ENCODE measurements around the gene EEF2K. TPM values are rescaled to one million over a fixed set of nuclear protein-coding genes. Genes with fewer than 3 reads are reported as not detected.

EEF2K gene
- total and polyA plus RNA-seq, 2 of the 13 experiments (the other 11 are each of a cell fraction or from before 2014, with no cell fraction given) = 22.0 to 23.8 TPM

- TF ChIP-seq, protein P1, sequence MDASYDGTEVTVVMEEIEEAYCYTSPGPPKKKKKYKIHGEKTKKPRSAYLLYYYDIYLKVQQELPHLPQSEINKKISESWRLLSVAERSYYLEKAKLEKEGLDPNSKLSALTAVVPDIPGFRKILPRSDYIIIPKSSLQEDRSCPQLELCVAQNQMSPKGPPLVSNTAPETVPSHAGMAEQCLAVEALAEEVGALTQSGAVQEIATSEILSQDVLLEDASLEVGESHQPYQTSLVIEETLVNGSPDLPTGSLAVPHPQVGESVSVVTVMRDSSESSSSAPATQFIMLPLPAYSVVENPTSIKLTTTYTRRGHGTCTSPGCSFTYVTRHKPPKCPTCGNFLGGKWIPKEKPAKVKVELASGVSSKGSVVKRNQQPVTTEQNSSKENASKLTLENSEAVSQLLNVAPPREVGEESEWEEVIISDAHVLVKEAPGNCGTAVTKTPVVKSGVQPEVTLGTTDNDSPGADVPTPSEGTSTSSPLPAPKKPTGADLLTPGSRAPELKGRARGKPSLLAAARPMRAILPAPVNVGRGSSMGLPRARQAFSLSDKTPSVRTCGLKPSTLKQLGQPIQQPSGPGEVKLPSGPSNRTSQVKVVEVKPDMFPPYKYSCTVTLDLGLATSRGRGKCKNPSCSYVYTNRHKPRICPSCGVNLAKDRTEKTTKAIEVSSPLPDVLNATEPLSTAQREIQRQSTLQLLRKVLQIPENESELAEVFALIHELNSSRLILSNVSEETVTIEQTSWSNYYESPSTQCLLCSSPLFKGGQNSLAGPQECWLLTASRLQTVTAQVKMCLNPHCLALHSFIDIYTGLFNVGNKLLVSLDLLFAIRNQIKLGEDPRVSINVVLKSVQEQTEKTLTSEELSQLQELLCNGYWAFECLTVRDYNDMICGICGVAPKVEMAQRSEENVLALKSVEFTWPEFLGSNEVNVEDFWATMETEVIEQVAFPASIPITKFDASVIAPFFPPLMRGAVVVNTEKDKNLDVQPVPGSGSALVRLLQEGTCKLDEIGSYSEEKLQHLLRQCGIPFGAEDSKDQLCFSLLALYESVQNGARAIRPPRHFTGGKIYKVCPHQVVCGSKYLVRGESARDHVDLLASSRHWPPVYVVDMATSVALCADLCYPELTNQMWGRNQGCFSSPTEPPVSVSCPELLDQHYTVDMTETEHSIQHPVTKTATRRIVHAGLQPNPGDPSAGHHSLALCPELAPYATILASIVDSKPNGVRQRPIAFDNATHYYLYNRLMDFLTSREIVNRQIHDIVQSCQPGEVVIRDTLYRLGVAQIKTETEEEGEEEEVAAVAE (CRISPR knock-in tag; IDR thresholded peaks at IDR 0.05; ENCODE audit: borderline replicate concordance) = peak; percentile 58
- TF ChIP-seq NFE2L2 (IDR thresholded peaks at IDR 0.05; ENCODE audit: low read length) = no peak
- no peak for TF ChIP-seq MED13 (CRISPR knock-in tag; IDR thresholded peaks at IDR 0.05)
- TF ChIP-seq HNRNPUL1 (IDR thresholded peaks at IDR 0.05; ENCODE audit: low read depth, low read length) = no peak
- no peak for TF ChIP-seq NBN (conservative IDR thresholded peaks at IDR 0.05)
- TF ChIP-seq HOXD1 (CRISPR knock-in tag; IDR thresholded peaks at IDR 0.05) = peak; percentile 54; the same call in 1 of the 2 replicates
- TF ChIP-seq THAP8 (CRISPR knock-in tag; IDR thresholded peaks at IDR 0.05; ENCODE audit: borderline replicate concordance) = no peak
- TF ChIP-seq KLF13 (CRISPR knock-in tag; IDR thresholded peaks at IDR 0.05) = peak; percentile 9; the same call in 1 of the 2 replicates
- TF ChIP-seq KLF6 (CRISPR knock-in tag; IDR thresholded peaks at IDR 0.05) = peak; percentile 10
- TF ChIP-seq NRL (CRISPR knock-in tag; IDR thresholded peaks at IDR 0.05; ENCODE audit: borderline replicate concordance) = 0 out of 2 replicates have a peak, but pooled peaks have one; percentile 64
- TF ChIP-seq ZNF670 (CRISPR knock-in tag; IDR thresholded peaks at IDR 0.05; ENCODE audit: borderline replicate concordance) = no peak
- TF ChIP-seq TOE1 (CRISPR knock-in tag; IDR thresholded peaks at IDR 0.05) = peak; percentile 95
- TF ChIP-seq RELA (CRISPR knock-in tag; IDR thresholded peaks at IDR 0.05) = no peak
- TF ChIP-seq ZSCAN20 (CRISPR knock-in tag; IDR thresholded peaks at IDR 0.05; ENCODE audit: borderline replicate concordance) = no peak
- TF ChIP-seq HNF4A (CRISPR knock-in tag; IDR thresholded peaks at IDR 0.05) = peak; percentile 26; the same call in 1 of the 2 replicates
- no peak for TF ChIP-seq HHEX (CRISPR knock-in tag; IDR thresholded peaks at IDR 0.05)
- no peak for TF ChIP-seq ZNF597 (CRISPR knock-in tag; IDR thresholded peaks at IDR 0.05)
- no peak for TF ChIP-seq MTA3 (CRISPR knock-in tag; IDR thresholded peaks at IDR 0.05)
- no peak for TF ChIP-seq ZNF614 (CRISPR knock-in tag; IDR thresholded peaks at IDR 0.05; ENCODE audit: borderline replicate concordance)
- TF ChIP-seq ZNF24 (IDR thresholded peaks at IDR 0.05) = peak; percentile 99
- peak; percentile 90; the same call in 1 of the 2 replicates for TF ChIP-seq MZF1 (CRISPR knock-in tag; IDR thresholded peaks at IDR 0.05; ENCODE audit: borderline replicate concordance)
- no peak for TF ChIP-seq ZFP36L1 (CRISPR knock-in tag; IDR thresholded peaks at IDR 0.05)
- no peak for TF ChIP-seq TARDBP (CRISPR knock-in tag; IDR thresholded peaks at IDR 0.05)
- TF ChIP-seq ZNF761 (CRISPR knock-in tag; conservative IDR thresholded peaks at IDR 0.05) = 0 out of 2 replicates have a peak, but pooled peaks have one; percentile 12
Measured at GRCh38 chr16:22297871-22298733, 92.0 kb downstream of the EEF2K start (continued).

Measured in HepG2 (cell line).